Ramos (cell line): Measurements from ENCODE around the gene OVAAL.

Source experiments
- in situ Hi-C: fragments of 300-500 bp; cut with MboI; formaldehyde crosslinking; loops from one replicate; pipeline ENCODE4 v1.14.3; 2022; ENCODE audit warnings: low sequenced_read_pairs; ENCODE audit not compliant: unreplicated experiment

OVAAL gene

DNA sequence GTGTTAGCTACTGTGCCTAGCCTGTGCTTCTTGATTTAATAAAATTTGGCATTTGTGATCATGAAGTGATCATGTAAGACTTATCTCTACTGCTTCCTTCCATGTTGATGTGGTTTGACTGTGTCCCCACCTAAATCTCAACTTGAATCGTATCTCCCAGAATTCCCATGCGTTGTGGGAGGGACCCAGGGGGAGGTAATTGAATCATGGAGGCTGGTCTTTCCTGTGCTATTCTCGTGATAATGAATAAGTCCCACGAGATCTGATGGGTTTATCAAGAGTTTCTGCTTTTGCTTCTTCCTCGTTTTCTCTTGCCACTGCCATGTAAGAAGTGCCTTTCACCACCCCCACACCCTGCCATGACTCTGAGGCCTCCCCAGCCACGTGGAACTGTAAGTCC is at the start of gene OVAAL:
Gene OVAAL, plus strand, starts transcription at position 301 of the 400 bp plus-strand sequence.
- in situ Hi-C loops, result no loop called here

DNA sequence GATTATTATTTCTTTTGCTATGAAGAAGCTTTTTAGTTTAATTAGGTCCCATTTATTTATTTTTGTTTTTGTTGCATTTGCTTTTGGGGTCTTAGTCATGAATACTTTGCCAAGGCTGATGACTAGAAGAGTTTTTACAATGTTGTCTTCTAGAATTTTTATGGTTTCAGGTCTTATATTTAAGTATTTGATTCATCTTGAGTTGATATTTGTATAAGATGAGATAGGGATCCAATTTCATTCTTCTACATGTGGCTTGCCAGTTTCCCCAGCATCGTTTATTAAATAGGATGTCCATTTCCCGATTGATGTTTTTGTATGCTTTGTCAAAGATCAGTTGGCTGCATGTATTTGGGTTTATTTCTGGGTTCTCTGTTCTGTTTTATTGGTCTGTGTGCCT is 47.9 kb upstream of the OVAAL start:
- in situ Hi-C loops, result loop anchor here (10.0 kb wide), 1 partner anchor 634 kb away; no protein-coding TSS in a partner anchor

DNA sequence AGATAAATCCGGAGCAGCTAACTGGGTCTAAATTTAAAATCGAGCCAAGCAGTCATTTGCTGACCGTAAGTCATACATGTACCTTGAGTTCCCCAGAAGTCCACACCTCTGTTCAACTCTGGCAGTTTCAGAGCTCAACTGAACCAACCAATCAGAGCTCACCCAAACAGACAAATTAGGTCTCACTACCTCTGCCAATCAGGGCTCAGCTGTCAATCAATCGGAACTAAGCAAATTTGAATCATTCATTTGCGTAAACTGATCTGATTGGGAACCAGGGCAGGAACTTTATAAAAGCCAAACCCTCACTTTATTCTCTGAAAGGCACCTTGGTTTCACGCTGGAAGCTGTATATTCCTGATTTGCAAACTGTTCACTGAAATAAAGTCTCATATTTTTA is 45.2 kb upstream of the OVAAL start:
- in situ Hi-C loops, result loop anchor here (10.0 kb wide), 1 partner anchor 631 kb away; no protein-coding TSS in a partner anchor

- in situ Hi-C loops, result loop anchor here (10.0 kb wide), 1 partner anchor 629 kb away; no protein-coding TSS in a partner anchor
These were observed 43.4 kb upstream of the OVAAL start for GRCh38 chr1:180515364-180515763.

- in situ Hi-C loops, result loop anchor here (10.0 kb wide), 1 partner anchor 629 kb away; no protein-coding TSS in a partner anchor
These were observed 42.8 kb upstream of the OVAAL start for GRCh38 chr1:180515857-180516388.

DNA sequence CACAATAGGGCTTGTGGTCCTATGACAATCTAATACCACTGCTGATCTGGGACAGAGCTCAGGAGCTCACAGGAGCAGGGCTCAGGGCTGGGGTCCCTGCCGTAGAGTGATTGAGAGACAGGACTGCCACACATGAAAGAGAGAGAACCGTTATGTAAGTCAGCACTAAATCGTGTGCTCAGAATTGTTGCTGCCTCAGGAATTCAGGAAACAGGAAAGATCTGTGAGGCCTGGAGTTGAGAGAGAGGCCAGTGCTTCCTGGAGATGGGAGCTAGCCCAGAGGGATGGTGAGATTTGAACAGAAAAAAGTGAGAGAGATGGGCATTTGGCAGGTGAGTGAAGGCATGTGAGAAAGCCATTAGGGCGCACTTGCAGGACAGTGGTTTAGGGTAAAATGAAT is 38.9 kb upstream of the OVAAL start:
- in situ Hi-C loops, result loop anchor here (10.0 kb wide), 1 partner anchor 625 kb away; no protein-coding TSS in a partner anchor

GRCh38 chr1:180521474-180522212 is 37.1 kb upstream of the OVAAL start:
- in situ Hi-C loops, result no loop called here

- in situ Hi-C loops, result no loop called here
These were observed 36.6 kb upstream of the OVAAL start for GRCh38 chr1:180522213-180522515.

DNA sequence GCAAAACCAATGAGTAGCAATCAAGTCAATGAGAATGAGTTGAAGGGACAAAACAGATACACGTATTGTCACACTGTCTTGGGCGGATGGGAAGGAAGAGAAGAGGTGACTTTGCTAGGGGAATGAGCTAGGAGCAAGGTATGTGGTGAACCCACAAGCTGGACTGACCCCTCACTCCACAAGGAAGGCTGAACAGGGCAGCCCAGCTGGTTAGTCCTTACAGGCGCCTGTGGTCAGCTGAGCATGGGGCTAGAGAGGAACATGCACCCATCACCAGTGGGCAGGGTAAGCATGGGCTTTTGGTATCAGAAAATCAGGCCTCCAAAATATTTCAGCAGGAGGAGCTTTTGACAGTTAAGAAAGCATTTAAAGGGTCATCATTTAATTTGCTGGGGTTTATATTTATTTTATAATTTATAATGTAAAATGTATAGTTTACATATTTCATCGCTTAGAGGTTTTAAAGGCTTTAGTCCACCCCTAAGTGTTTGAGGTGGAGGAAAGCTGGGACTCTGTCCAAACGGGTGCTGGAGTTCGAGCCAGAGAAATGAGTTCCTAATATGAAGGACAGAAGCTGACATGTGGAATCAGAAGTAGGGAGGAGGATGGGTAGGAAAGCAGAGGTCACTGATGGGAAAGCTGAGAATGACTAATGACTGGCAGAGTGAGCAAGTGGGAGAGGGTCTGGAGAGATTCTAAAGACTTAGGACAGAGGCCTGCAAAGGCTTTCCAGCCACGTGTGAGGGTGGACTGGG is 34.4 kb upstream of the OVAAL start:
- in situ Hi-C loops, result no loop called here

DNA sequence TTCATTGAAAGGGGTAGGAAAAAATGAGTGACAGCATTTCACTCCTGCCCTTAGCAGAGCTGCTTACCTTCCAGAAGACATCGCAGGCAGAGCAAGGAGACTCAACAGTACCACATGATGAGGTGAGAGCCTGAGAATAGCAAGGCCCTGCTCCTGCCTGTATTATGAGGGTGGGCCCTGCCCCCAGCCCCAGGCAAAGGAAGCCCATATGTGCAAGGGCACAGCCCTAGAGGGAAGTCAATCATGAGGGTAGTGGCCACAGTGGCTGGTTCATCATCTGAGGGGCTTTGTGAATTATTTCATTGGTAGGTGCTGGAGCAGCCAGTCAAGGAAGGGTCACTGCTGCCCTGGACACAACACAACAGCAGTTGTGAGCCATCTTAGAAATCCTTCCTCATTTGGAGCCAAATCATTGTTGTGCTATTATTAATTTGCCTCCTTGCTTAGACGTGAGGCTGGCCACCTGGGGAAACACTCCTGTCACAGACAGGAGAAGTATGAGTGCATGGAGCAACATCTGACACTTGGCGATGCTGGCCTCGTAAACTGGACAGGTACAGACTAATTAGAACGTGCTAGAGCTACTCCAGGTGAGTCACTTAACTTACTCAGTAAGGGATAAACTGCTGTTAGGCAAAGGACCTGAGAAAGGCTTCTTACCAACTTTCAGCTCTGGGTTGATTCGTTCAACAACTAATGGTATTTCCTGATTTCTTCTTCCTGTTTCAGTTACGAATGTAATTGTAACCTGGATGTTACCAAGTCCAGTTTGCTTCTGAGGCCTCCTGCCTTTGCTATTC is 33.6 kb upstream of the OVAAL start:
- in situ Hi-C loops, result no loop called here

- in situ Hi-C loops, result no loop called here
These were observed 33.1 kb upstream of the OVAAL start for GRCh38 chr1:180525715-180526039.

DNA sequence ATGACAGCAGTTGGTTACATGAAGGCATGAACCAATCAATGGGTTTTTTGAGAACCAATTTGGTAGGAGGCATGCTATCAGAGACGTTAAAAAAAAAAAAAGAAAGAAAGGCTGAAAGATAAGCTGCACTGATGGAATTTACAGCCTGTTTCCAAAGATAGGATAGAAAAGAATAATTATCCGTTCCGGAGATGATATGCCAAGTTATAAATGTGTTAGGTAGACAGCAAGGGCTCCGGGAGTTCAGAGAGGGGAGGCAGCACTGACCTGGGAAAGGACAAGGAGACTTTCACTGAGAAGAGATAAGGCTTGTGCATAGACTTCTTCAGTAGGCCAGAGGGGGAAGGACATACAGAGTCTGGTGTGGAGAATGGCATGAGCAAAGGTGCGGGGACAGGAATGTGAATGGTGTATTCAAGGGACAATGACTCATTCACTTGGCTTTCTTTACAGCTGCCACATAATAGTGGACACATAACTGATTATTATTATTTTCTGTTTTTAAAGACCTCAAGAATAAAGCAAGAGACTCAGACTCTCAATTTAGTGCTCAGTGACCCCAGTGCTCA is 31.6 kb upstream of the OVAAL start:
- in situ Hi-C loops, result no loop called here

GRCh38 chr1:180528868-180529470 is 29.8 kb upstream of the OVAAL start:
- in situ Hi-C loops, result no loop called here

DNA sequence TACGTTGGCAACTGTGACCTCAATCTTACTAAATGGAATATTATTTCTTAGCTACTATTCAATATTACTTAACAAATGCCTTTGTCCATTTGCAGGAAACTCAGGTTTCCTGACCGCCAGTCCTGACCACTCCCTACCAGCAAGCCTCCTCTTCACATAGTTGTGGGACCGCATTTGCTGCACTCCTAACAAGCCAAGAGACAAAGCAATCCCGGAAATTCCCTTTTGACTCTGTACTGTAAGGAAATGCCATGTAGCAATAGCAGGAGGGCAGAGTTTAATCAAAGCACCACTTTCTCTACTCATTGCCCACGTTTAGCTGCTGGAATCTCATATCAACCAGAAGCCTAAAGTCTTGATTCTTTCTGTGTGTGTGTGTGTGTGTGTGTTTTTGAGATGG is 28.3 kb upstream of the OVAAL start:
- in situ Hi-C loops, result loop anchor here (10.0 kb wide), 2 partner anchors 324 to 624 kb away; no protein-coding TSS in a partner anchor

DNA sequence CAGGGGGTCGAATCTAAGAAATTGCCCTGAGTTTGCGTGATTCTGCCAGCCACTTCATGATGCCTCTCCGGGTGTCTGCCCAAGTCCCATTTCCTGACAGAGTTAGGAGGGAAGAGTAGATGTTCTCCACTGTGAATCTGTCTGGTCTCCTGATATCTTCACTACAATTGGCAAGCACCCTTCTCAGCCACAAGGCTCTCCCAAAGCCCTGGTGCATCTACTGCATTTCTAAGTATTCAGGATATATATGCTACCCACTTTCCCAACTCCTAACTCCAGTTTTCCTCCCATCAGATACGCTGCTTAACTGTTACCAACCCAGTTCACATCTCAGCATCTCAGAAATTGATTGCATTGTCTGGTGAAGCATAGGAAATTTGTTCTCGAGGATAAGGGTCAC is 25.9 kb upstream of the OVAAL start:
- in situ Hi-C loops, result loop anchor here (10.0 kb wide), 2 partner anchors 322 to 622 kb away; no protein-coding TSS in a partner anchor

GRCh38 chr1:180533266-180533987 is 25.3 kb upstream of the OVAAL start:
- in situ Hi-C loops, result loop anchor here (10.0 kb wide), 2 partner anchors 321 to 621 kb away; no protein-coding TSS in a partner anchor

GRCh38 chr1:180534214-180534613 is 24.6 kb upstream of the OVAAL start:
- in situ Hi-C loops, result loop anchor here (10.0 kb wide), 2 partner anchors 321 to 621 kb away; no protein-coding TSS in a partner anchor

GRCh38 chr1:180535418-180535999 is 23.3 kb upstream of the OVAAL start:
- in situ Hi-C loops, result loop anchor here (10.0 kb wide), 2 partner anchors 319 to 619 kb away; no protein-coding TSS in a partner anchor
